GM12878 (cell line): ENCODE results near the gene VWA3B. TPM values are rescaled to one million over a fixed set of nuclear protein-coding genes. Genes with fewer than 3 reads are reported as not detected.

ENCODE experiments used
- ATAC-seq: fragments of 200-7000 bp; cut with Tn5 transposase; 3 replicates; pipeline ENCODE4 v1.9.1; 2020; ENCODE audit warnings: mild to moderate bottlenecking, moderate library complexity
- BruUV-seq: library from RNA; stranded (reverse); fragments of 400-500 nt; replicated peaks from 2 replicates; lab custom pipeline; 2021; lab: Mats Ljungman, UMichigan
- CTCF ChIA-PET: fragments of 300-600 bp; sonication (Branson Sonifier 250); formaldehyde crosslinking; extraction: SDS; loops from one replicate; lab custom pipeline; 2021; ENCODE audit warnings: inconsistent platforms; lab: Yijun Ruan, JAX
- POLR2A ChIA-PET: fragments of 350-600 bp; formaldehyde crosslinking; extraction: SDS; loops from one replicate; lab custom pipeline; 2021; ENCODE audit warnings: inconsistent platforms; lab: Charles Lee
- RAD21 ChIA-PET: fragments of 300-600 bp; sonication (Branson Sonifier 250); formaldehyde crosslinking; loops from one replicate; lab custom pipeline; 2023; ENCODE audit warnings: antibody characterized with exemption; ENCODE audit not compliant: unreplicated experiment; lab: Charles Lee
- SMC1A ChIA-PET: fragments of 300-600 bp; sonication (Branson Sonifier 250); formaldehyde crosslinking; loops from one replicate; lab custom pipeline; 2023; ENCODE audit not compliant: unreplicated experiment, uncharacterized antibody; lab: Charles Lee
- DNase-seq: peaks from one replicate; pipeline ENCODE4 v3.0.0-alpha.2; 2011; ENCODE audit warnings: low read depth, low spot score
- FAIRE-seq: peaks from 3 replicates; lab custom pipeline; 2011; peaks lifted over from hg19 to GRCh38; lab: Jason Lieb, UNC
- H2AFZ ChIP-seq: 2 replicates; pipeline ENCODE4 v1.6.0; 2011; ENCODE audit warnings: low read depth, low read length, control low read depth; ENCODE audit not compliant: control insufficient read depth
- H3K27ac ChIP-seq: 2 replicates; pipeline ENCODE4 v1.5.1; 2011; ENCODE audit warnings: control low read depth; ENCODE audit not compliant: control insufficient read depth, insufficient read depth
- H3K27me3 ChIP-seq, 2 experiments: replicated peaks in 1 of 2; 2 replicates each; pipeline versions ENCODE4 v1.6.0 to v1.6.1; 2011; ENCODE audit warnings: low read length in 1 of 2; ENCODE audit not compliant: control insufficient read depth in 2 of 2, insufficient read depth in 2 of 2
- H3K36me3 ChIP-seq, 2 experiments: 2 replicates each; pipeline ENCODE4 v1.5.1; 2011; ENCODE audit warnings: low read length in 1 of 2; ENCODE audit not compliant: control insufficient read depth in 2 of 2, insufficient read depth in 2 of 2
- H3K4me1 ChIP-seq: 2 replicates; pipeline ENCODE4 v1.6.1; 2011; ENCODE audit warnings: mild to moderate bottlenecking, low read length, moderate library complexity, mixed read lengths; ENCODE audit not compliant: control insufficient read depth, insufficient read depth
- H3K4me2 ChIP-seq: 2 replicates; pipeline ENCODE4 v1.6.0; 2011; ENCODE audit warnings: control low read depth; ENCODE audit not compliant: control insufficient read depth, insufficient read depth
- H3K4me3 ChIP-seq: fragments of 200-600 bp; sonication (generic); 2 replicates; pipeline ENCODE4 v1.5.1; 2016
- H3K79me2 ChIP-seq: 2 replicates; pipeline ENCODE4 v1.6.0; 2011; ENCODE audit warnings: low read length; ENCODE audit not compliant: control insufficient read depth, insufficient read depth
- H3K9ac ChIP-seq: 2 replicates; pipeline ENCODE4 v1.8.0; 2011; ENCODE audit warnings: low read length, control low read depth, mixed read lengths; ENCODE audit not compliant: control insufficient read depth, insufficient read depth
- H3K9me3 ChIP-seq: replicated peaks from 3 replicates; pipeline ENCODE4 v1.5.1; 2011; ENCODE audit warnings: mild to moderate bottlenecking, low read length; ENCODE audit not compliant: control insufficient read depth, insufficient read depth
- H4K20me1 ChIP-seq: 2 replicates; pipeline ENCODE4 v1.6.0; 2011; ENCODE audit not compliant: control insufficient read depth, insufficient read depth
- CBFB ChIP-seq: IDR thresholded peaks from 2 replicates; pipeline ENCODE4 v1.6.1; 2016; ENCODE audit warnings: antibody characterized with exemption, low read depth
- CBX5 ChIP-seq: sonication (generic); IDR thresholded peaks from 2 replicates; pipeline ENCODE4 v1.6.1; 2016; ENCODE audit warnings: low read depth, moderate library complexity, mild to moderate bottlenecking, inconsistent platforms
- HCFC1 ChIP-seq: fragments of 150-350 bp; IDR thresholded peaks from 2 replicates; pipeline ENCODE4 v1.6.1; 2014; ENCODE audit warnings: low read length
- NFYB ChIP-seq: IDR thresholded peaks from 2 replicates; pipeline ENCODE4 v1.6.1; 2011; ENCODE audit warnings: low read depth, mild to moderate bottlenecking, low read length, improper control_type of control experiment, moderate library complexity; ENCODE audit not compliant: insufficient read depth
- NR2C1 ChIP-seq: fragments of 450-650 bp; IDR thresholded peaks from 2 replicates; pipeline ENCODE4 v1.6.1; 2017; ENCODE audit warnings: antibody characterized with exemption, mild to moderate bottlenecking, moderate library complexity
- NR2F1 ChIP-seq: fragments of 450-650 bp; conservative IDR thresholded peaks from 2 replicates; pipeline ENCODE4 v1.6.1; 2017; ENCODE audit warnings: mild to moderate bottlenecking
- POLR2A ChIP-seq: IDR thresholded peaks from 2 replicates; pipeline ENCODE4 v1.6.1; 2011; ENCODE audit warnings: low read depth, mild to moderate bottlenecking, low read length
- SPI1 ChIP-seq: IDR thresholded peaks from 2 replicates; pipeline ENCODE4 v1.6.1; 2011; ENCODE audit warnings: low read depth, mild to moderate bottlenecking, low read length, moderate library complexity, borderline replicate concordance; ENCODE audit not compliant: insufficient read depth
- USF2 ChIP-seq: IDR thresholded peaks from 2 replicates; pipeline ENCODE4 v1.6.1; 2011; ENCODE audit warnings: low read depth, low read length, improper control_type of control experiment, borderline replicate concordance
- ZBTB33 ChIP-seq: fragments of 450-650 bp; IDR thresholded peaks from 2 replicates; pipeline ENCODE4 v1.6.1; 2017; ENCODE audit warnings: mild to moderate bottlenecking
- WGBS: methylation state at CpG from one replicate; pipeline ENCODE4 v1.1.6; 2016; ENCODE audit warnings: low lambda C conversion rate; ENCODE audit not compliant: insufficient replicate concordance, insufficient coverage; ENCODE audit errors: missing lambda C conversion rate; 5-methylcytosine and 5-hydroxymethylcytosine counted together
- in situ Hi-C: fragments of 300-500 bp; cut with MboI; formaldehyde crosslinking; loops from 9 replicates; pipeline ENCODE4 v1.14.3; 2018; ENCODE audit warnings: mixed read lengths
- intact Hi-C: fragments of 100-400 bp; cut with micrococcal nuclease; formaldehyde crosslinking; loops from one replicate; pipeline ENCODE4 v1.14.2; 2022; ENCODE audit not compliant: unreplicated experiment
- polyA plus RNA-seq, 11 experiments: library from polyadenylated mRNA; depleted of rRNA in 4 of 11; unstranded in 6 of 11; stranded (reverse) in 5 of 11; fragments of >200 nt; fragmentation: Nextera tagmentation in 4 of 11; fragmentation: Illumina TruSeq in 1 of 11; extraction: Ambion mirVana in 4 of 11; extraction: Trizol in 1 of 11; gene quantifications; 1 replicate in 1 of 11; 2 replicates in 10 of 11; pipeline versions ENCODE4 v1.2.1 to v1.2.3, GENCODE V29; 2011 to 2016; ENCODE audit warnings: inconsistent platforms in 2 of 11, missing spikeins in 2 of 11, low read depth in 1 of 11
- total RNA-seq, 4 experiments: library from RNA; depleted of rRNA in 3 of 4; stranded (reverse); fragments of >200 nt in 3 of 4; fragmentation: Illumina TruSeq in 1 of 4; extraction: Trizol in 1 of 4; gene quantifications; 2 replicates each; pipeline versions ENCODE4 v1.2.1 to v1.2.3, GENCODE V29; 2013 to 2021
- TF ChIP-seq, protein P1 (sequence below): fragments of 450-650 bp; IDR thresholded peaks from 2 replicates; pipeline ENCODE4 v1.6.1; 2016; ENCODE audit warnings: mild to moderate bottlenecking

Gene VWA3B
- total and polyA plus RNA-seq, 10 of the 15 experiments (the other 5 are each of a cell fraction or from before 2014, with no cell fraction given): 0.04 to 0.86 (median 0.19) TPM; not detected in 4

DNA sequence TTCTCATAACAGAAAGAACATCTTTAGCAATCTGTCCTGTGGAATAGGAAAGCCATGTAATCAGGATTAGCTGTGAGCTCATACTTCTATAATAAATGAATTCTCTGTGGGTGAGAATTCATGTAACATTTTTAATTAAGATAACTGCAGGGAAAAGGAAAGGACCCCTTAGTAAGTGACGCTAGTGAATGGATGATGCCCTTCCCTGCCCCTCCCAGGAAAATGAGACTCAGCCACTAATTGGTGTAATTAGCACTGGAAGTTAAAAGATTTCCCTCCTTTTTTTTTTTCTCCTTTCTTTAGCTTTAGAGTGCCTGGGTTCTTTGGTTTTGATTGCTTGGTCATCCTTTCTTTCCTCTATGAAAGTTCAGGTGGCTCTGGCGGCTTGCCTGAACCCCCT is 90.3 kb downstream of the VWA3B start:
- peaks cover 0 to 4% of the 10 kb centered on the region in 2 experiments; a peak in 1 of 4 replicates for H3K27me3 ChIP-seq
- no peak overlapping the region for H3K4me2 ChIP-seq
- DNase-seq (no peak), ATAC-seq (no peak), FAIRE-seq (no peak)
- no peaks in the 10 kb centered on the region for H3K36me3 ChIP-seq
- no peak overlapping the region for H2AFZ ChIP-seq
- H3K9ac ChIP-seq: no peak overlapping the region
- no TSS peak for BruUV-seq
- 39% methylated on average over 2 of the region's 2 CpGs for WGBS
- no peak for TF ChIP-seq ZBTB33
- no peak for TF ChIP-seq HCFC1
- TF ChIP-seq NFYB: no peak
- no peak for TF ChIP-seq SPI1
- TF ChIP-seq POLR2A: no peak
- TF ChIP-seq CBFB: no peak
- TF ChIP-seq USF2: no peak
- TF ChIP-seq CBX5: no peak
- no peak for TF ChIP-seq NR2F1
- TF ChIP-seq, protein P1, sequence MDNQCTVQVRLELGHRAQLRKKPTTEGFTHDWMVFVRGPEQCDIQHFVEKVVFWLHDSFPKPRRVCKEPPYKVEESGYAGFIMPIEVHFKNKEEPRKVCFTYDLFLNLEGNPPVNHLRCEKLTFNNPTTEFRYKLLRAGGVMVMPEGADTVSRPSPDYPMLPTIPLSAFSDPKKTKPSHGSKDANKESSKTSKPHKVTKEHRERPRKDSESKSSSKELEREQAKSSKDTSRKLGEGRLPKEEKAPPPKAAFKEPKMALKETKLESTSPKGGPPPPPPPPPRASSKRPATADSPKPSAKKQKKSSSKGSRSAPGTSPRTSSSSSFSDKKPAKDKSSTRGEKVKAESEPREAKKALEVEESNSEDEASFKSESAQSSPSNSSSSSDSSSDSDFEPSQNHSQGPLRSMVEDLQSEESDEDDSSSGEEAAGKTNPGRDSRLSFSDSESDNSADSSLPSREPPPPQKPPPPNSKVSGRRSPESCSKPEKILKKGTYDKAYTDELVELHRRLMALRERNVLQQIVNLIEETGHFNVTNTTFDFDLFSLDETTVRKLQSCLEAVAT: no peak
- TF ChIP-seq NR2C1: no peak
- ChIA-PET RAD21 (no interaction called here), CTCF (interaction anchor here (0.8 to 2.2 kb wide), 5 partner anchors 11 to 437 kb away, joined by 3 to 6 read pairs (median 5); no protein-coding TSS in a partner anchor), SMC1A (interaction anchor here (1.1 to 3.2 kb wide), 3 partner anchors 187 to 371 kb away, joined by 3 to 14 read pairs (median 8); no protein-coding TSS in a partner anchor), POLR2A (no interaction called here)
- H4K20me1 ChIP-seq: no peaks in the 10 kb centered on the region
- H3K27ac ChIP-seq: no peak overlapping the region
- intact Hi-C loops: no loop called here
- no peak overlapping the region for H3K4me3 ChIP-seq
- no peaks in the 10 kb centered on the region for H3K79me2 ChIP-seq
- H3K9me3 ChIP-seq: no peaks in the 10 kb centered on the region
- in situ Hi-C loops: no loop called here
- H3K4me1 ChIP-seq: no peaks in the 10 kb centered on the region
